Measurements from ENCODE around the gene FZD2. TPM values are rescaled to one million over a fixed set of nuclear protein-coding genes. Genes with fewer than 3 reads are reported as not detected.

FZD2 gene
- total RNA-seq, 1 experiment from 2014 or later: 23.7 TPM

- BruUV-seq (replicated peaks): no TSS peak
- peak; percentile 54 for DNase-seq (ENCODE audit: low spot score)
Measured at GRCh38 chr17:44522883-44523671, 34.2 kb upstream of the FZD2 start.

GRCh38 chr17:44523672-44523972 lies 33.7 kb upstream of the FZD2 start:
- Histone ChIP-seq H3K4me1 (ENCODE audit: insufficient read depth, low read length, poor library complexity, severe bottlenecking) (no peaks in the 10 kb centered on the region), H3K36me3 (ENCODE audit: insufficient read depth, low read length, poor library complexity, severe bottlenecking) (no peaks in the 10 kb centered on the region), H3K27me3 (replicated peaks; ENCODE audit: insufficient read depth, low read depth, low read length, poor library complexity) (no peaks in the 10 kb centered on the region), H3K9me3 (ENCODE audit: low read depth, low read length, poor library complexity, severe bottlenecking) (no peaks in the 10 kb centered on the region), H3K4me3 (ENCODE audit: low read depth, low read length, poor library complexity, severe bottlenecking) (no peak overlapping the region), H3K27ac (ENCODE audit: low read depth, low read length, poor library complexity, severe bottlenecking) (no peak overlapping the region)
- no peak for TF ChIP-seq CTCF (conservative IDR thresholded peaks at IDR 0.05; ENCODE audit: low read depth, low read length)
- TF ChIP-seq EZH2 (IDR thresholded peaks at IDR 0.05; ENCODE audit: borderline replicate concordance, low read depth, low read length, poor library complexity, severe bottlenecking): no peak
- ChIA-PET CTCF (interaction anchor here (0.6 to 1.4 kb wide), 5 partner anchors 10 to 225 kb away, joined by 3 to 5 read pairs (median 4); partner anchors contain the start of gene FAM171A2), POLR2A (ENCODE audit: low non-redundant PET) (no interaction called here)
- no peak for DNase-seq (ENCODE audit: low spot score)
- no TSS peak for BruUV-seq (replicated peaks)
- intact Hi-C loops (cut with micrococcal nuclease; ENCODE audit: unreplicated experiment): no loop called here

More at GRCh38 chr17:44522883-44523671, 34.2 kb upstream of the FZD2 start:
- Histone ChIP-seq H3K36me3 (ENCODE audit: insufficient read depth, low read length, poor library complexity, severe bottlenecking) (no peaks in the 10 kb centered on the region), H3K4me3 (ENCODE audit: low read depth, low read length, poor library complexity, severe bottlenecking) (no peak overlapping the region), H3K4me1 (ENCODE audit: insufficient read depth, low read length, poor library complexity, severe bottlenecking) (no peaks in the 10 kb centered on the region), H3K9me3 (ENCODE audit: low read depth, low read length, poor library complexity, severe bottlenecking) (no peaks in the 10 kb centered on the region), H3K27ac (ENCODE audit: low read depth, low read length, poor library complexity, severe bottlenecking) (no peak overlapping the region), H3K27me3 (replicated peaks; ENCODE audit: insufficient read depth, low read depth, low read length, poor library complexity) (no peaks in the 10 kb centered on the region)
- TF ChIP-seq CTCF (conservative IDR thresholded peaks at IDR 0.05; ENCODE audit: low read depth, low read length): peak; percentile 52
- TF ChIP-seq EZH2 (IDR thresholded peaks at IDR 0.05; ENCODE audit: borderline replicate concordance, low read depth, low read length, poor library complexity, severe bottlenecking): no peak
- CTCF ChIA-PET: interaction anchor here (0.6 to 1.4 kb wide), 7 partner anchors 11 to 224 kb away, joined by 3 to 5 read pairs (median 4); partner anchors contain the start of gene FAM171A2
- intact Hi-C loops (cut with micrococcal nuclease; ENCODE audit: unreplicated experiment): no loop called here
- POLR2A ChIA-PET (ENCODE audit: low non-redundant PET): interaction anchor here (0.7 kb wide), 1 partner anchor 28 kb away, joined by 4 read pairs; no protein-coding TSS in a partner anchor

GRCh38 chr17:44527102-44527501 lies 30.2 kb upstream of the FZD2 start:
- ChIA-PET CTCF (no interaction called here), POLR2A (ENCODE audit: low non-redundant PET) (no interaction called here)
- Histone ChIP-seq H3K27me3 (replicated peaks; ENCODE audit: insufficient read depth, low read depth, low read length, poor library complexity) (no peaks in the 10 kb centered on the region), H3K4me1 (ENCODE audit: insufficient read depth, low read length, poor library complexity, severe bottlenecking) (no peaks in the 10 kb centered on the region), H3K4me3 (ENCODE audit: low read depth, low read length, poor library complexity, severe bottlenecking) (no peak overlapping the region), H3K36me3 (ENCODE audit: insufficient read depth, low read length, poor library complexity, severe bottlenecking) (no peaks in the 10 kb centered on the region), H3K27ac (ENCODE audit: low read depth, low read length, poor library complexity, severe bottlenecking) (no peak overlapping the region), H3K9me3 (ENCODE audit: low read depth, low read length, poor library complexity, severe bottlenecking) (no peaks in the 10 kb centered on the region)
- TF ChIP-seq CTCF (conservative IDR thresholded peaks at IDR 0.05; ENCODE audit: low read depth, low read length) (no peak), EZH2 (IDR thresholded peaks at IDR 0.05; ENCODE audit: borderline replicate concordance, low read depth, low read length, poor library complexity, severe bottlenecking) (no peak)
- no peak for DNase-seq (ENCODE audit: low spot score)
- BruUV-seq (replicated peaks): no TSS peak
- intact Hi-C loops (cut with micrococcal nuclease; ENCODE audit: unreplicated experiment): no loop called here
